Activated T-cell treated with anti-CD3 and anti-CD28 coated beads, Interleukin-2, amount 50 U/mL, for 48 hours (primary cell): Measurements from ENCODE around the gene METTL26.
A peak's percentile ranks its signal among the peaks of the same experiment; 100 is the strongest.

ENCODE experiments used
- DNase-seq, 2 experiments: peaks; one replicate each; pipeline ENCODE4 v3.0.0-alpha.2; 2020

The METTL26 gene

GRCh38 chr16:674968-675883, 39.1 kb upstream of the METTL26 start, which contains the start of gene RHBDL1:
TSS of gene RHBDL1 (plus strand) at chr16:675671. CDS start at chr16:675791, 120 bp downstream.
- no peak for DNase-seq

DNA sequence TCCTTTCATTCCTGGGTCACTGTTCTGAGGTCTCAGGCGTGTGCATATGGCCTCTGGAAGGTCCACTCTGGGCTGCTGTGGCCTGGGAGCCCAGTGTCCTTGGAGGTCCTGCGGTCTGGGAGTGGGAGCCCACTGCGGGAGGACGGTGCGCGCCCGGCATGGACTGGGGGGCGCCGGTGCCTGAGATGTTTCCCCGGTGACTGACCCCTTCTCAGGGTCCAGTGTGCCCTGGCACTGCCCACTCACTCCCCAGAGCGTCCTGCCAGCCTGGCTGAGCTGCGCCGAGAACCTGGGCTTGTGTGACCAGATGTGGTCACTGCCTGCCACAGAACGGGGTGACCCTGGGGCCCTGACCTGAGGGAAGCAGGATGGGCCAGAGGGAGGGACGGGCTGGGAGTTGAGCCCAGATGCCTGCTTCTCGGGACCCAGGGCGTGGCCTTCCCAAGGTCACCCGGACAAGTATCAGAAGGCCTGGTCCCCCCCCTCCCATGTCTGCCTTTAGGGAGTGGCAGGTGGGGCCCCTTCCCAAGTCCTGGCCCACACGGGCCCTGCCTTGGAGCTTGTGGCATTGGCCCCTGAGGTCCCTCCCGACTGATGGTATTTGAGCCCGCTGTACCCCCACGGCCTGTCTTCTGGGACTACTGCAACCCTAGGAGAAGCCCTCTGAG, 38.2 kb upstream of the METTL26 start:
- no peak for DNase-seq

DNA sequence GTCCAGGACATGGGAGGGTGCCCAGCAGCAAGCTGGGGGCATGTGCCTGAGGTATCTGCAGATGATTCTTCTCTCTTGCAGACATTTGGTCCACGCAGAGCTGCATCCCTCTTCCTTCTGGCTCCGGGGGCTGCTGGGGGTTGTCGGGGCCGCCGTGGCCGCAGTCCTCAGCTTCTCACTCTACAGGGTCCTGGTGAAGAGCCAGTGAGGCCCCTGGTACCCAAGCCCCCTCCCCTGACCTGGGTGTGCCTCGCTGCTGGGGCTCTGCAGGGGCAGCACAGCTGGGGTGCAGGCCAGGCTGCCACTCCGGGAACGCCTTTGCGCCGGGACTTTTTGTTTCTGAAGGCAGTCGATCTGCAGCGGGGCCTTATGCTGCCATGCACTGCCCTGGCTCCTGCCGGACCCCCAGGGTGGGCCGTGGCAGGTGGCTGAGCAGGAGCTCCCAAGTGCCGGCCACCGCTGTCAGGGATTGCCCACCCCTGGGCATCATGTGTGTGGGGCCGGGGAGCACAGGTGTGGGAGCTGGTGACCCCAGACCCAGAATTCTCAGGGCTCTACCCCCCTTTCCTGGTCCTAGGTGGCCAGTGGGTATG, 37.4 kb upstream of the METTL26 start:
- no peak for DNase-seq

DNA sequence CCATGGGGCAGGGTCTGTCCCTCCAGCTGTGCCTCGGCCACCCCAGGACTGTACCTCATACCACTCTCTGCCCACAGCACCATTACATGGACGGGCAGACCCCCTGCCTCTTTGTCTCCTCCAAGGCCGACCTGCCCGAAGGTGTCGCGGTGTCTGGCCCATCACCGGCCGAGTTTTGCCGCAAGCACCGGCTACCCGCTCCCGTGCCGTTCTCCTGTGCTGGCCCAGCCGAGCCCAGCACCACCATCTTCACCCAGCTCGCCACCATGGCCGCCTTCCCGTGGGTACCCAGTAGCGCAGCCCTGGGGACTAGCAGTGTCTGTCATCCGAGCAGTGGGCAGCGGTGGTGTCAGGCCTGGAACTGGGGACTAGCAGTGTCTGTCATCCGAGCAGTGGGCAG, 36.7 kb upstream of the METTL26 start:
- DNase-seq = no peak

GRCh38 chr16:672371-672770, 36.3 kb upstream of the METTL26 start:
- no peak for DNase-seq

- no peak for DNase-seq
These were observed 35.4 kb upstream of the METTL26 start for GRCh38 chr16:671353-672131.

- DNase-seq = no peak
These were observed 34.6 kb upstream of the METTL26 start for GRCh38 chr16:670485-671352.

GRCh38 chr16:669666-670065, 33.6 kb upstream of the METTL26 start:
- DNase-seq = no peak

DNA sequence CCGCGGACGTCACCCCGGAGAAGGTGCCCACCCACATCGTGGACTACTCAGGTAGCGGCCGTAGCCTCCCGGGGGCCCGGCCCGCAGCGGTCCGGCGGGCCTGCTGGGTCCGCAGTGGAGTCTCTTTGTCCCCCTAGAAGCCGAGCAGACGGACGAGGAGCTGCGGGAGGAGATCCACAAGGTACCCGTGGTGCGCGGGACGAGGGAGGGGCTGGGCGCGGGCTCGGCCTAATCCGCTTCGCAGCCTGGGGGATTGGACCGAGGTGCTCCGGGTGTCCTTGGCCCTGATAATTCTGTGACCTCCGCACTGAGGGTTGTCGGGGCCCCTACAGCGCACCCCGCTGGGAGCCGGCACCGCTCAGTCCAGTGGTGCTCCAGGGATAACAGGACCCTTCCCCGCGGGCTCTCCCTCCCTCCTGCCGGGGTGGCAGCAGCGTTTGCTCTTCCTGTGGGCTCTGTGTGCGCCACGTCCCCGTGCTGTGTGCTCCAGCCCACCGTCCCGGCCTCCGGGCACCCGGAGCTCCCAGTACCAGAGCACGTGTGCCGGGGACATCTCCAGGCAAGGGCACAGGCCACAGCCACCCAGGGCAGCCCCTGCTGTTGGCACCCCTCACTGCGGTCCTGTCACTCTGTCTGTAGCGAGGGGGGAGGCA, 32.5 kb upstream of the METTL26 start:
- DNase-seq = peak in 1 of 2 experiments; percentile 43

DNA sequence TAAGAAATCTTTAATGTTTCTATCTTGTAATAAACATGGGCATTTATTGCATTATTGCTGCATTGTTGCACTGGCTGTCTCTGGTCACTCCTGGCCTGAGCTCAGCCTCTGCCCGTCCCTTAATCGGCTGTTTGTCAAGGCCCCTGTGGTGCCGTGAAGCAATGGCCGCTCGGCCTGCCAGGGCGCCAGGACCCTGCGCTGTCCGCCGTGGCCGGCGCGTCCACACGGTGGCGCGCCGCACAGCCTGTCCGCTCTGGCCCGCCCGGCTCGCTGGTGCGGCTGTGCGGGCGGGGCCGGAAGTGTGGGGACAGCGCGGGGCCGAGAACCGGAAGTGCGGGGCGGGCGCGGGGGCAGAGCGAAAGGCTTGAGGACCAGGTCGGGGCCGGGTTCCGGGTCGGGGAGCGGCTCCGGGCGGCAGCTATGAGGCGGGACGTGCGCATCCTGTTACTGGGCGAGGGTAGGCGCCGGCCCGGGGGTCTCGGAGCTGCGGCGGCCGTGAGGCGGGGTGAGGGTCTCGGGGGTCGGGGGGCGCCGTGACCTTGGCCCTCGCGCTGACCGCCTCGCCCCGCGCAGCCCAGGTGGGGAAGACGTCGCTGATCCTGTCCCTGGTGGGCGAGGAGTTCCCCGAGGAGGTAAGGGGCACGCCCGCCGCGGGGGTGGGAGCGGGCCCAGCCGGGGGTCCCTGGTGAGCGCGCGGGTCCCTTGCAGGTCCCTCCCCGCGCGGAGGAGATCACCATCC, 31.8 kb upstream of the METTL26 start, which contains the start of gene RHOT2:
RHOT2 (plus strand) TSS at position 353 of the 739 bp plus-strand sequence; CDS start at position 421, 68 bp downstream.
- peak; percentile 96 to 97 for DNase-seq

DNA sequence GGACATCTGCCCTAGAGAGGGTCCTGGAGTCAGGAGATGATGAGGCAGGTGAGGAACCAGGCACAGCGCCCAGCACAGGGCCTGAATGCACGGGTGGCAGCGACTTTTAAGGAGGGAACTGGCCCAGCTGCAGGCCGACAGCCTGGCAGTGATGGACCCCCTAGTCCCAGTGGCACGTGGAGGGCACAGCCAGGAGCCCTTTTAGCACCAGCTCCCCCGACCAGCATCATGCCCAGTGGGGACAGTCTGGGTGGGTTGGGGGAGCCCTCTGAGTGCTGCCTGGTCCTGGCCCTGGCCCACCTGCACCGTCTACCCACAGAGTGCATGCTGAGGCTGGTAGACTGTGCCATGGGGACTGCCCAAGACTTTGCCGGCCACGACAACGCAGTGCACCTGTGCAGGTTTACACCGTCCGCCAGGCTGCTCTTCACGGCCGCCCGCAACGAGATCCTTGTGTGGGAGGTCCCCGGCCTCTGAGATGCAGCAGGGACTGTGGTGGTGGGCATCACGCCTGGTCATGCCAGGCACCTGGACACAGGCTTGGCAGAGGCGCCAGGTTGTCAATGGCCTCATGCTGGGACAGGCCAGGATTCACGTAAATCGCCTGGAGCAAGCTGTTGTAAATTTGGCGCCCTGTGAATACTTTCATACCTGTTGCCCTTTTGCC, 31.1 kb upstream of the METTL26 start:
- no peak for DNase-seq

DNA sequence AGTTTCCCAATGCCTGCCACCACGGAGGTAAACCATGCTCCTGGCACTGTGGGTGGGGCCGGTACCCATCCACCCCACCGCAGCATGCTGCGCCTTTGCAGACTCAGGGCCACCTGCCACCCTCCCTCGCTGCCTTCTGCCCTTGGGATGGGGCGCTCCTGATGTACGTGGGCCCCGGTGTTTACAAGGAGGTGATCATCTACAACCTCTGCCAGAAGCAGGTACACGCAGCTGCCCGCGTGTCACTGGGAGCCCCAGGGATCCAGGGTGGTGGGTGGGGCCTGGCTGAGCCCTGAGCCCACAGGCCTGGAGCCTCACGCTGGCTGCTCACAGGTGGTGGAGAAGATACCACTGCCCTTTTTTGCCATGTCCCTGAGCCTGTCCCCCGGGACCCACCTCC, 30.5 kb upstream of the METTL26 start:
- DNase-seq = no peak

- no peak for DNase-seq
These were observed 26.5 kb upstream of the METTL26 start for GRCh38 chr16:662597-662996.

DNA sequence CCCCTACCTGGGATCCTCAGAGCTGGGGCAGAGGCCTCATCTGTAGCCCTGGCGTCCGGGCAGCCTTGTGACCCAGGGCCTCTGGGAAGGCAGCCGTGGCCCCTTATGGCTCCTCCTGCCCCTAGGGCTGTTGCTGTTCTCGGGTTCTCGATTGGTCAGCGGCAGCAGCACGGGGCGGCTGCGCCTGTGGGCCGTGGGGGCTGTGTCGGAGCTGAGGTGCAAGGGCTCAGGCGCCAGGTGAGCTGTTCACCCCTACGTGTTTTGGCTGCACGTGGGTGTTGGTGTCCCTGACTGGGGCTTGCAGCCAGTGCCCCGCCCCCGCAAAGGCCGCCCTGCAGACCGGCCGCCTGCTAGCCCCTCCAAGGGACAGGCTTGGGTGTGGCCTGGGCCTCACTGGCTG, 26.0 kb upstream of the METTL26 start:
- no peak for DNase-seq

DNA sequence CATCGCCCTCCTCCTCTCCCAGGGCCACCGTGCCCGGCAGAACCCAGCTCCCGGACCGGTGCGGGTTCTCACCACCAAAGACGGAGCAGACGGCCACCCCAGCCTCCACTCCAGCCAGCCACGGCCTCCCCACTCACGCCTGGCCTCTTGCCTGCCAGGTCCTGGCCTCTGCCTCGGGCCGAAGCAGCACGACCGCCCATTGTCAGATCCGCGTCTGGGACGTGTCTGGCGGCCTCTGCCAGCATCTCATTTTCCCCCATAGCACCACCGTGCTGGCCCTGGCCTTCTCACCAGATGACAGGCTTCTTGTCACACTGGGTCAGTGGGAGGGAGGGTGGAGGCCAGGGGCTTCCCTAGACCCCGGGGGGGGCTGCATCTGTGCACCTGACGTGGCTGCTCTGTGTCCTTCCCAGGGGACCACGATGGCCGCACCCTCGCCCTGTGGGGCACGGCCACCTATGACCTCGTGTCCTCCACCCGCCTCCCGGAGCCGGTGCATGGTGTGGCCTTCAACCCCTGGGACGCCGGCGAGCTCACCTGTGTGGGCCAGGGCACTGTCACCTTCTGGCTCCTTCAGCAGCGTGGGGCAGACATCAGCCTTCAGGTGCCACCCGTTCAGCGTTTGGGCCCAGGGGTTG, 25.2 kb upstream of the METTL26 start:
- no peak for DNase-seq

GRCh38 chr16:660459-661183, 24.5 kb upstream of the METTL26 start:
- DNase-seq = peak; percentile 77

DNA sequence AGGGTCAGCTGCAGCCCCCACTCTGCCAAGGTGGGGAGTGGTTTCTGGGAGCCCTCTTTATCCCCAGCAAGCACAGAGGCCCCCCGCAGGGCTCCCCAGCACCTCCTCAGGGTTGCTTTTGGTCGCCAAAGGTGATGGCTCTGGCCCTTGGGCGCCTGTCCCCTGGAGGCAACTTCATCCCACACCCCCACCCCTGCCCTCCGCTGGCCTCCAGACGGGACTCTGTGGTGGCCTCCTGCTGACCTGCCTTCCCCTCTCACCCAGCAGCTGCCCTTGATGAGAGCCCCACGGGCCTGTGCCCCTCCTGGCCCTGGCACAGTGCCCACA, 24.0 kb upstream of the METTL26 start:
- DNase-seq = no peak

GRCh38 chr16:659618-660017, 23.5 kb upstream of the METTL26 start:
- no peak for DNase-seq
